ENCODE data around the gene AMZ1.

DNA sequence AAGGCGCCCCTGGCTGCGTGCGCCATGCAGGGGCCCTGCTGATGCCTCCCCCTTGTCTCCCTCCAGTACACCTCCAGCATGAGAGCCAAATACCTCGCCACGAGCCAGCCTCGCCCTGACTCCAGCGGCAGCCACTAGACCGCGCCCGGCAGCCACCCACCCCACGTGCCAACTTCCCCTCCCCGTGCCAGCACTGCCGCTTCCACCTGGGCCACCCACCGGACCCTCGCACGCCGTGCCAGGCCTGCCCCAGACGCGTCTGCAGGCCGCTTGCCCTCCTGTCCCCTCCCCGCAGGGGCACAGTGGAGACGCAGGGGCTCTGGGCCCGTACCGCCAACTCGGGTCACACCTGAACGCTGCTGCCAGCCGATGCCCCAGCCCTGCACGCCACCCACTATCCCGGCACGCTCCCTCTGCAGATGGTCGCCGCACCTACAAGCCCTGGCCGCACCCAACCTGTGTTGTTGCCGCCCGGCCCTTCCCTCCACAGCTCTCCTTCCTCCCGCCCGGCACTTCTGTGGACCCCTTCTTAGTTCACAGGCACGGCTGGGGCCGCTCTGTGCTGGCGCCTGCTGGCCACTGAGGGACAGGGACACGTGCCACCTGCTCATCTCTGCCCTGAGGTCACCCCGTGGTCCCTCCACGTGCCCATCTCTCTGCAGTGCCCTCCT lies 26.3 kb upstream of the AMZ1 start:
- TF ChIP-seq, protein P1, sequence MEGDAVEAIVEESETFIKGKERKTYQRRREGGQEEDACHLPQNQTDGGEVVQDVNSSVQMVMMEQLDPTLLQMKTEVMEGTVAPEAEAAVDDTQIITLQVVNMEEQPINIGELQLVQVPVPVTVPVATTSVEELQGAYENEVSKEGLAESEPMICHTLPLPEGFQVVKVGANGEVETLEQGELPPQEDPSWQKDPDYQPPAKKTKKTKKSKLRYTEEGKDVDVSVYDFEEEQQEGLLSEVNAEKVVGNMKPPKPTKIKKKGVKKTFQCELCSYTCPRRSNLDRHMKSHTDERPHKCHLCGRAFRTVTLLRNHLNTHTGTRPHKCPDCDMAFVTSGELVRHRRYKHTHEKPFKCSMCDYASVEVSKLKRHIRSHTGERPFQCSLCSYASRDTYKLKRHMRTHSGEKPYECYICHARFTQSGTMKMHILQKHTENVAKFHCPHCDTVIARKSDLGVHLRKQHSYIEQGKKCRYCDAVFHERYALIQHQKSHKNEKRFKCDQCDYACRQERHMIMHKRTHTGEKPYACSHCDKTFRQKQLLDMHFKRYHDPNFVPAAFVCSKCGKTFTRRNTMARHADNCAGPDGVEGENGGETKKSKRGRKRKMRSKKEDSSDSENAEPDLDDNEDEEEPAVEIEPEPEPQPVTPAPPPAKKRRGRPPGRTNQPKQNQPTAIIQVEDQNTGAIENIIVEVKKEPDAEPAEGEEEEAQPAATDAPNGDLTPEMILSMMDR (IDR thresholded peaks at IDR 0.05) = no peak
- TF ChIP-seq POLR2A (IDR thresholded peaks at IDR 0.05) = no peak
- no peak for TF ChIP-seq EP300 (IDR thresholded peaks at IDR 0.05)

Data from ovary (tissue), 3 donors.